Erythroblast (primary cell): ENCODE data around the gene FOXP1.

Source experiments
- GATA1 ChIP-seq: IDR thresholded peaks from 2 replicates; pipeline ENCODE4 v1.6.1; 2011; ENCODE audit warnings: low read depth, mild to moderate bottlenecking, control low read depth, low read length, moderate library complexity
- POLR2A ChIP-seq: IDR thresholded peaks from 2 replicates; pipeline ENCODE4 v1.6.1; 2011; ENCODE audit warnings: mild to moderate bottlenecking, low read length

- no peak for TF ChIP-seq POLR2A
- no peak for TF ChIP-seq GATA1
Observed at GRCh38 chr3:70992562-70993204, 590.8 kb downstream of the FOXP1 start.
